ENCODE data around the gene B3GAT1. TPM values are rescaled to one million over a fixed set of nuclear protein-coding genes. Genes with fewer than 3 reads are reported as not detected.

B3GAT1 gene
- total RNA-seq, 2 donors from 2014 or later: 0.16 TPM; not detected in 1

GRCh38 chr11:134358856-134359490 lies 53.1 kb downstream of the B3GAT1 start:
- TF ChIP-seq CTCF (IDR thresholded peaks at IDR 0.05): no peak
- Histone ChIP-seq H3K4me3 (no peak overlapping the region), H3K27ac (no peak overlapping the region), H3K27me3 (no peaks in the 10 kb centered on the region), H3K4me1 (peaks cover 0 to 5% of the 10 kb centered on the region in 2 donors), H3K9me3 (no peaks in the 10 kb centered on the region), H3K36me3 (no peaks in the 10 kb centered on the region)
- DNase-seq (ENCODE audit: low spot score): no peak

- Histone ChIP-seq H3K27ac (no peak overlapping the region), H3K36me3 (no peaks in the 10 kb centered on the region), H3K27me3 (no peaks in the 10 kb centered on the region), H3K4me3 (no peak overlapping the region), H3K9me3 (peaks cover 0 to 5% of the 10 kb centered on the region in 2 donors), H3K4me1 (peaks cover 0 to 5% of the 10 kb centered on the region in 2 donors)
- DNase-seq (ENCODE audit: low spot score): no peak
- no peak for TF ChIP-seq CTCF (IDR thresholded peaks at IDR 0.05)
These were observed 53.7 kb downstream of the B3GAT1 start for GRCh38 chr11:134358165-134358855.

GRCh38 chr11:134357545-134357839 lies 54.5 kb downstream of the B3GAT1 start:
- no peak for TF ChIP-seq CTCF (IDR thresholded peaks at IDR 0.05)
- no peak for DNase-seq (ENCODE audit: low spot score)

DNA sequence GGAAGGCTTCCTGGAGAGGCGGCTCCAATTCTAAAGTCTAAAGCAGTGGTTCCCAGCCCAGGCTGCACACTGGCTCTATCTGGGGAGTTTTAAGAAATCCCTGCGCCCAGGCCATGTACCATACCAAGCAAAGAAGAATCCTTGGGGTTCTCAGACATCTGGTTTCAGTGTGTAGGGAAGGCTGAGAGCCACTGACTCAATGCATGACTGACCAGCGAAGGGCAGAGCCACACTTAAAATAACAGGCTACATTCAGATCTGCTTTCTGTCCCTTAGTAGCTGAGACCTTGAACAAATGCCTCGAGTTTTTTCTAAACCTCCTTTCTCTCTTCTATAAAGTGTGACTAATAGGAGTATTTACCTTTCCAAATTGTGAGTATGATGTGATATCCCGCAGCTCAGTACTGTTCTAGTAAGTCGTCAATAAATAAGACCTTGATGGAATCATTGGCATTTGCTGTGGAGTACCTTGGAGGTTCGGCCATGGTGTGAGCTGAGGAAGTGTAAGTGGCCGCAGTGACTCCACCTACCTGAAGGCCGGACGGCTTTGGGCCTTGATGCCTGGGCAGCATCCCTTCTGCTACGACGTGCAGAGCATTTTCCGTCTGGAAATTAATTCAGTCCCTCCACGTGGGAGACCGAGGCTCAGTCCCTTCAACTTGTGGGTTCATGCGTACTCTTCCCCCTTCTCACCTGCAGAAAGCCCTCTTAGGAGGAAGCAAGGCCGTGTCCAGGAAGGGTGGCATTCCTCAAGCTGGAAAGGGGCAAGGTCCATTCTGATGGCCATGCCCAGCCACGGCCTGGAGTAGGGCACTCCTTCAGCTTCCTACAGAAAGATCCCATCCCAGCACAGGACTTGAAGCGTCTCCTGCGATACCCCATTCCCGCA lies 55.1 kb downstream of the B3GAT1 start:
- Histone ChIP-seq H3K36me3 (no peaks in the 10 kb centered on the region), H3K27ac (no peak overlapping the region), H3K27me3 (no peaks in the 10 kb centered on the region), H3K4me1 (peaks cover 0 to 5% of the 10 kb centered on the region in 2 donors), H3K9me3 (peaks cover 0 to 10% of the 10 kb centered on the region in 2 donors), H3K4me3 (no peak overlapping the region)
- no peak for TF ChIP-seq CTCF (IDR thresholded peaks at IDR 0.05)
- no peak for DNase-seq (ENCODE audit: low spot score)

More at GRCh38 chr11:134357545-134357839, 54.5 kb downstream of the B3GAT1 start:
- Histone ChIP-seq H3K27me3 (no peaks in the 10 kb centered on the region), H3K9me3 (peaks cover 0 to 10% of the 10 kb centered on the region in 2 donors), H3K4me3 (no peak overlapping the region), H3K27ac (no peak overlapping the region), H3K4me1 (peaks cover 0 to 5% of the 10 kb centered on the region in 2 donors), H3K36me3 (no peaks in the 10 kb centered on the region)

DNA sequence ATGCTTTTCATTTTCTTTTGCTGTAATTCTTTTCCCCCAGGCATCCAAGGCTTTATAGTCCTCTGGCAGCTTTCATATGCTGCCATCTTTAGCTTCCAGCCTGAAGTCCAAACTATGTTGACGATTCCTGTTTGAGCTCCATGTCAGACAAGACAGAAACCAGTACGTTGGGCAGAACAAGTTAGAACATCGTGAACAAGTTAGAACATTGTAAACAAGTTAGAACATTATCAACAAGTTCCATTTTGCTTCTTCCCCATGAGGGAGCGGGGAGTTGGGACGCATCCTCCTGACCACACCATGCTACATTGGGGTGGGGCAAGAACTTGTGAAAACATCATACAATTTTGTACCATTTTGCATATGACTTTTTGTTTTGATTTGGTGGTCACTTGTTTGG lies 56.4 kb downstream of the B3GAT1 start:
- no peak for DNase-seq (ENCODE audit: low spot score)
- Histone ChIP-seq H3K9me3 (peaks cover 0 to 10% of the 10 kb centered on the region in 2 donors), H3K27me3 (no peaks in the 10 kb centered on the region), H3K36me3 (no peaks in the 10 kb centered on the region), H3K4me1 (peaks cover 0 to 5% of the 10 kb centered on the region in 2 donors), H3K27ac (no peak overlapping the region), H3K4me3 (no peak overlapping the region)
- no peak for TF ChIP-seq CTCF (IDR thresholded peaks at IDR 0.05)

Measured in right atrium auricular region (tissue), 2 donors.